GM18520 (cell line): Measurements from ENCODE around the gene RPS3.

Experiments used
- ATAC-seq: cut with Tn5 transposase; IDR thresholded peaks from one replicate; pipeline ENCODE4 v1.9.1; 2021; ENCODE audit not compliant: unreplicated experiment

Gene RPS3

GRCh38 chr11:75433443-75433842 is 34.1 kb downstream of the RPS3 start:
- ATAC-seq, result no peak

- no peak for ATAC-seq
Measured at GRCh38 chr11:75434051-75434450, 34.7 kb downstream of the RPS3 start.

- ATAC-seq, result no peak
Measured at GRCh38 chr11:75434886-75435570, 35.7 kb downstream of the RPS3 start.

- no peak for ATAC-seq
Measured at GRCh38 chr11:75435571-75435925, 36.2 kb downstream of the RPS3 start.

- no peak for ATAC-seq
Measured at GRCh38 chr11:75436806-75437205, 37.5 kb downstream of the RPS3 start.

GRCh38 chr11:75437966-75438659 is 38.8 kb downstream of the RPS3 start:
- ATAC-seq, result no peak

- no peak for ATAC-seq
Measured at GRCh38 chr11:75439026-75439425, 39.7 kb downstream of the RPS3 start.

GRCh38 chr11:75439495-75440120 is 40.3 kb downstream of the RPS3 start:
- ATAC-seq, result no peak

- no peak for ATAC-seq
Measured at GRCh38 chr11:75440960-75441803, 41.9 kb downstream of the RPS3 start.

GRCh38 chr11:75441804-75442132 is 42.5 kb downstream of the RPS3 start:
- no peak for ATAC-seq

GRCh38 chr11:75442161-75442885 is 43.0 kb downstream of the RPS3 start:
- no peak for ATAC-seq

GRCh38 chr11:75443043-75443442 is 43.7 kb downstream of the RPS3 start:
- no peak for ATAC-seq

GRCh38 chr11:75445315-75445953 is 46.1 kb downstream of the RPS3 start:
- ATAC-seq, result no peak

- no peak for ATAC-seq
Measured at GRCh38 chr11:75447415-75447814, 48.1 kb downstream of the RPS3 start.

GRCh38 chr11:75449271-75449670 is 50.0 kb downstream of the RPS3 start:
- no peak for ATAC-seq

GRCh38 chr11:75449776-75450175 is 50.5 kb downstream of the RPS3 start:
- ATAC-seq, result no peak

- no peak for ATAC-seq
Measured at GRCh38 chr11:75450236-75450635, 50.9 kb downstream of the RPS3 start.

- no peak for ATAC-seq
Measured at GRCh38 chr11:75450826-75451821, 51.8 kb downstream of the RPS3 start.
